ENCODE data around the gene TSR3.

Gene TSR3

GRCh38 chr16:1390239-1390779 is 38.6 kb upstream of the TSR3 start:
- no peak overlapping the region for H3K4me3 ChIP-seq (ENCODE audit: low read depth in 1 of 2, low read length in 2 of 2)
- peaks cover 20% of the 10 kb centered on the region for H4K20me1 ChIP-seq (ENCODE audit: insufficient read depth, low read length)
- no peak overlapping the region for H3K27ac ChIP-seq (ENCODE audit: low read length)
- H3K36me3 ChIP-seq (ENCODE audit: insufficient read depth, low read length): peaks cover 58% of the 10 kb centered on the region
- ATAC-seq (ENCODE audit: insufficient read depth, low read depth) (peak; percentile 86), DNase-seq (peak; percentile 81)
- 0 out of 2 replicates have a peak, but pooled peaks cover 5% of the 10 kb centered on the region for H3K4me1 ChIP-seq (ENCODE audit: insufficient read depth, low read length)
- H3K27me3 ChIP-seq (ENCODE audit: insufficient read depth, low read length, poor library complexity): no peaks in the 10 kb centered on the region
- TF ChIP-seq CTCF (IDR thresholded peaks at IDR 0.05; ENCODE audit: borderline replicate concordance, extremely low read depth, low read length, poor library complexity, severe bottlenecking): no peak
- TF ChIP-seq EZH2 (IDR thresholded peaks at IDR 0.05; ENCODE audit: borderline replicate concordance, low read depth, low read length, severe bottlenecking): no peak
- H3K9ac ChIP-seq (ENCODE audit: low read depth, low read length): no peak overlapping the region
- no peak overlapping the region for H3K4me2 ChIP-seq (ENCODE audit: insufficient read depth, low read length)
- no peaks in the 10 kb centered on the region for H3K9me3 ChIP-seq (ENCODE audit: insufficient read depth, low read length, severe bottlenecking)
- H3K79me2 ChIP-seq (ENCODE audit: insufficient read depth, low read length): no peaks in the 10 kb centered on the region
- H2AFZ ChIP-seq (ENCODE audit: low read depth, low read length): no peak overlapping the region

DNA sequence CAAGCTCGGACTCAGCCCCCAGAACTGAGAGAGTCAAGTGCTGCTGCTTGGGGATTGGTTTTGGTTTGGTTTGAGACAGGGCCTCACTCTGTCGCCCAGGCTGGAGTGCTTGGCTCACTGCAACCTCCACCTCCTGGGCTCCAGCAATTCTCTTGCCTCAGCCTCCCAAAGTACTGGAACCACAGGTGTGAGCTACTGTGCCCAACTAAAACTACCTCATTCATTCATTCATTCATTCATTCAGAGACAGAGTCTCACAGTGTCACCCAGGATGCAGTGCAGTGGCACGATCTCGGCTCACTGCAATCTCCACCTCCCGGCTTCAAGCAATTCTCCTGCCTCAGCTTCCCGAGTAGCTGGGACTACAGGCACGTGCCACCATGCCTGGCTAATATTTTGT is 38.1 kb upstream of the TSR3 start:
- H3K27ac ChIP-seq (ENCODE audit: low read length): no peak overlapping the region; the same call in 1 of the 2 replicates
- peaks cover 63% of the 10 kb centered on the region for H3K36me3 ChIP-seq (ENCODE audit: insufficient read depth, low read length)
- no peak overlapping the region for H3K4me2 ChIP-seq (ENCODE audit: insufficient read depth, low read length)
- peaks cover 20% of the 10 kb centered on the region for H4K20me1 ChIP-seq (ENCODE audit: insufficient read depth, low read length)
- H3K9me3 ChIP-seq (ENCODE audit: insufficient read depth, low read length, severe bottlenecking): no peaks in the 10 kb centered on the region
- no peak overlapping the region for H3K4me3 ChIP-seq (ENCODE audit: low read depth in 1 of 2, low read length in 2 of 2)
- TF ChIP-seq EZH2 (IDR thresholded peaks at IDR 0.05; ENCODE audit: borderline replicate concordance, low read depth, low read length, severe bottlenecking) (no peak), CTCF (IDR thresholded peaks at IDR 0.05; ENCODE audit: borderline replicate concordance, extremely low read depth, low read length, poor library complexity, severe bottlenecking) (no peak)
- DNase-seq (no peak), ATAC-seq (ENCODE audit: insufficient read depth, low read depth) (0 out of 3 replicates have a peak, but pooled peaks have one; percentile 13)
- H3K9ac ChIP-seq (ENCODE audit: low read depth, low read length): no peak overlapping the region
- H3K4me1 ChIP-seq (ENCODE audit: insufficient read depth, low read length): 0 out of 2 replicates have a peak, but pooled peaks cover 5% of the 10 kb centered on the region
- no peaks in the 10 kb centered on the region for H3K79me2 ChIP-seq (ENCODE audit: insufficient read depth, low read length)
- no peaks in the 10 kb centered on the region for H3K27me3 ChIP-seq (ENCODE audit: insufficient read depth, low read length, poor library complexity)
- no peak overlapping the region for H2AFZ ChIP-seq (ENCODE audit: low read depth, low read length)

DNA sequence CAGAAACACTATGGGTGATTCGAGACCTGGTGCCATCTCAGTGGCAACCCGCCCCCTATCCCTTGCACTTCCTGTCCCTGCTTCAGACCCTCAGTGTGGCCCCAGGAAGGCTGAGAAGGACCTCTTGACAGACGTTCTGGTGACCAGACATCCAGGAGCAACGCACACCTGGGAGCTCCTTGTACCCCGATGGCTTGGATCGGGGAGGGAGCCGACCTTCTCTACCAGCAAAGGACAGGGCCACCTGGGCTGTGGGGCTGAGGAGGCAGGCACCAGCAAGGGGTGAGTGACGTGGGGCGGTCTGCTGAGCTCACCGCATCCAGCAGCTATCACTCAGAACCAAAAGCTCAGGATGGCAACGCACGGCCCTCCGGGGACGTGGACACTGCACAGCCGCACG is 35.7 kb upstream of the TSR3 start:
- Histone ChIP-seq H3K4me3 (ENCODE audit: low read depth in 1 of 2, low read length in 2 of 2) (no peak overlapping the region), H3K27me3 (ENCODE audit: insufficient read depth, low read length, poor library complexity) (no peaks in the 10 kb centered on the region), H3K9ac (ENCODE audit: low read depth, low read length) (no peak overlapping the region), H2AFZ (ENCODE audit: low read depth, low read length) (no peak overlapping the region), H3K4me1 (ENCODE audit: insufficient read depth, low read length) (0 out of 2 replicates have a peak, but pooled peaks cover 5% of the 10 kb centered on the region), H3K36me3 (ENCODE audit: insufficient read depth, low read length) (peaks cover 48% of the 10 kb centered on the region), H3K4me2 (ENCODE audit: insufficient read depth, low read length) (no peak overlapping the region), H3K27ac (ENCODE audit: low read length) (no peak overlapping the region), H4K20me1 (ENCODE audit: insufficient read depth, low read length) (peaks cover 20% of the 10 kb centered on the region), H3K9me3 (ENCODE audit: insufficient read depth, low read length, severe bottlenecking) (no peaks in the 10 kb centered on the region), H3K79me2 (ENCODE audit: insufficient read depth, low read length) (no peaks in the 10 kb centered on the region)
- no peak for DNase-seq
- TF ChIP-seq CTCF (IDR thresholded peaks at IDR 0.05; ENCODE audit: borderline replicate concordance, extremely low read depth, low read length, poor library complexity, severe bottlenecking): no peak
- TF ChIP-seq EZH2 (IDR thresholded peaks at IDR 0.05; ENCODE audit: borderline replicate concordance, low read depth, low read length, severe bottlenecking): no peak
- no peak for ATAC-seq (ENCODE audit: insufficient read depth, low read depth)

Data from DND-41 (cell line).